GM18507 (cell line): ENCODE measurements around the gene ALOXE3.
"Not testable (repeated sequence)": the region's sequence is repeated elsewhere in the genome, so short reads cannot be mapped to it uniquely, and the experiment has no call there.

Experiments used
- DNase-seq: peaks from one replicate; pipeline ENCODE4 v3.0.0; 2011; ENCODE audit warnings: low read depth; ENCODE audit not compliant: insufficient read length; ENCODE audit errors: extremely low spot score
- FAIRE-seq: peaks from 2 replicates; lab custom pipeline; 2011; peaks lifted over from hg19 to GRCh38; lab: Jason Lieb, UNC

The ALOXE3 gene

GRCh38 chr17:8061851-8062250 lies 56.5 kb downstream of the ALOXE3 start:
- FAIRE-seq, DNase-seq: not testable (repeated sequence)

DNA sequence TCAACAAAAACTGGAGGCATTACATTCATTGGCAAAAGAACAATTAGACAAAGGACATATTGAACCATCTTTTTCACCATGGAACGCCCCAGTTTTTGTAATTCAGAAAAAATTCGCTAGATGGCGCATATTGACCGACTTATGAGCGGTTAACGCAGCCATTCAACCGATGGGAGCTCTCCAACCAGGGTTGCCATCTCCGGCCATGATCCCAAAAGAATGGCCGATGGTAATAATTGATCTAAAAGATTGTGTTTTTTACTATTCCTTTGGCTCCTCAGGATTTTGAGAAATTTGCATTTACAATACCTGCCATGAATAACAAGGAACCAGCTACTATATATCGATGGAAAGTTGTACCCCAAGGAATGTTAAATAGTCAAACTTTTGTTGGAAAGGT lies 58.0 kb downstream of the ALOXE3 start:
- DNase-seq (peak; percentile 25), FAIRE-seq (peak; percentile 83)

- no peak for FAIRE-seq
- DNase-seq, result no peak
Observed at GRCh38 chr17:8059131-8059530, 59.2 kb downstream of the ALOXE3 start.

DNA sequence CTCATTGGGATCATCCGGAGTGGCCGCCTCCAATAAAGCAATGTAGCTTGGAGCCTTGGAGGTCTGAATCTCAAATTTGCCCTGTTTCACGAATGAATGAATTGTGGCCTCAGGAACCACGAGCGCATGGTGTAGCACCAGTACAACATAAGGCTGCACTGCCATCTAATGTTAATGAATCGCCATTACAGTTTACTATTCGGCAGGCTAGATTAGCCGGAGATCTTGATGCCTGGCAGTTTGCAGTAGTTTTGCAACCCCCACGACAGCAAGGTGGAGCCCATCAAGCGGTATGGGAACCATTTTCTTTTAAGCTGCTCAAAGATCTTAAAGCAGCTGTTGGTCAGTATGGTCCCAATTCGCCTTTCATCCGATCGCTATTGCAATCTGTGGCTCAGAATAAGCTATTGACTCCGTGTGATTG lies 60.6 kb downstream of the ALOXE3 start:
- DNase-seq (peak; percentile 51), FAIRE-seq (peak; percentile 90)

DNA sequence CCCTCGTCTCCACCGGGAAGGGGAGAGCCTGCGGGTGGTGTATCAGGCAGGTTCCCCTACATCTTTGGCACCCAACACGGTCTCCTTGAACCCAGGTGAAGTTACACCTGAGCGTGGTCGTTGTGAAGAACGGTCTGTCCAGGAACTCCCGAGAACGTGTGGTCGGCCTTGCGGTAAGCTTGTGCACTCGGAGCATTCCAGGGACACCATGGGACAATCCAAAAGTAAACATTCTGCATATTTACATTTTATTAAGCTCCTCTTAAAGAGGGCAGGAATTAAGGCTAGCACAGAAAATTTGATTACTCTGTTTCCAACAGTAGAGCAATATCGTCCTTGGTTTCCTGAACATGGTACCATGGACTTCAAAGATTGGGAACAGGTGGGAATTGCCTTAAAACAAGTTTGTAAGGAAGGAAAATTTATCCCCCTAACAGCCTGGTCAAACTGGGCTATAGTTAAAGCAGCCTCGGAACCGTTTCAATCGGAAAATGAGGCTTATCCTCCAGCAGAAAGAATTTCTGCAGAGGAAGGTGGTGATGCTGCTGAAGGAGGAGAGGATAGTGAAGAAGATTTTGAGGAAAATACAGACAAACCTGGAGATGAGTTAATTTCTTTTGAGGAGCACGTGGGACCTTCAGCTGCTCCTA lies 61.2 kb downstream of the ALOXE3 start:
- FAIRE-seq (no peak), DNase-seq (no peak)

- peak; percentile 29 for DNase-seq
- FAIRE-seq, result peak; percentile 73
Observed at GRCh38 chr17:8056232-8056975, 61.9 kb downstream of the ALOXE3 start.

GRCh38 chr17:8055851-8056231 lies 62.5 kb downstream of the ALOXE3 start:
- no peak for FAIRE-seq
- DNase-seq, result no peak

GRCh38 chr17:8053600-8053999 lies 64.7 kb downstream of the ALOXE3 start:
- DNase-seq (no peak), FAIRE-seq (no peak)

GRCh38 chr17:8052256-8053252 lies 65.8 kb downstream of the ALOXE3 start:
- FAIRE-seq, result no peak
- DNase-seq, result no peak

- no peak for FAIRE-seq
- no peak for DNase-seq
Observed at GRCh38 chr17:8051831-8052230, 66.5 kb downstream of the ALOXE3 start.

DNA sequence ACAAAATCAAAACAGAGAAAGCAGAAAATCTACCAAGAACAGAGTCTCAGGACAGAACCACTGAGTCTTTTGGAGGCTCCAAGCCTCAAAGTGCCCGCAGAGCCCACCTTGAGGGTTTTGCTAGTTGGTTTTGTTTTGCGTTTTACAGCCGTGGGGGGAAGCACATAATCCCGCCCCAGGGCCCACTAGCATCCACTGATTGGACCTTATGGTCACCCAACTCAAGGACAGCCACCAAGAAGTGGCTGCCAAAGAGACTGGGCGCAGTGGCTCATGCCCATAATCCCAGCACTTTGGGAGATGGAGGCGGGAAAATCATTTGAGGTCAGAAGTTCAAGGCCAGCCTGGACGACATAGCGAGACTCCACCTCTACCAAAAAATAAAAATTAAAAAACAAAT lies 69.6 kb downstream of the ALOXE3 start:
- FAIRE-seq, result no peak
- no peak for DNase-seq

GRCh38 chr17:8048236-8048635 lies 70.1 kb downstream of the ALOXE3 start:
- FAIRE-seq (no peak), DNase-seq (no peak)

DNA sequence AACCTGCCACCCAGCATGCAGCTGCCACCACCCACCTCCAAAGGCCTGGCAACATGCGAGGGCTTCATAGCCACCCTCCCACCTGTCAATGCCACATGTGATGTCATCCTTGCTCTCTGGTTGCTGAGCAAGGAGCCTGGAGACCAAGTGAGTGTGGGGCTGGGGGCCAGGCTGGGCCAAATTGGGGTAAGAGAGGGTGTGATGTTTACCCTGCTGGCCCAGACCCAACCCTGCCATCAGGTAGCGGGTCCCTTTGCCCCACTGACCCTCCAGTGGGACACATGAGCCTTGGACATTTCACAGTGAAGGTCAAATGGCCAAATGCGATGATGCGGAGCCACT lies 70.6 kb downstream of the ALOXE3 start:
- FAIRE-seq (no peak), DNase-seq (no peak)

DNA sequence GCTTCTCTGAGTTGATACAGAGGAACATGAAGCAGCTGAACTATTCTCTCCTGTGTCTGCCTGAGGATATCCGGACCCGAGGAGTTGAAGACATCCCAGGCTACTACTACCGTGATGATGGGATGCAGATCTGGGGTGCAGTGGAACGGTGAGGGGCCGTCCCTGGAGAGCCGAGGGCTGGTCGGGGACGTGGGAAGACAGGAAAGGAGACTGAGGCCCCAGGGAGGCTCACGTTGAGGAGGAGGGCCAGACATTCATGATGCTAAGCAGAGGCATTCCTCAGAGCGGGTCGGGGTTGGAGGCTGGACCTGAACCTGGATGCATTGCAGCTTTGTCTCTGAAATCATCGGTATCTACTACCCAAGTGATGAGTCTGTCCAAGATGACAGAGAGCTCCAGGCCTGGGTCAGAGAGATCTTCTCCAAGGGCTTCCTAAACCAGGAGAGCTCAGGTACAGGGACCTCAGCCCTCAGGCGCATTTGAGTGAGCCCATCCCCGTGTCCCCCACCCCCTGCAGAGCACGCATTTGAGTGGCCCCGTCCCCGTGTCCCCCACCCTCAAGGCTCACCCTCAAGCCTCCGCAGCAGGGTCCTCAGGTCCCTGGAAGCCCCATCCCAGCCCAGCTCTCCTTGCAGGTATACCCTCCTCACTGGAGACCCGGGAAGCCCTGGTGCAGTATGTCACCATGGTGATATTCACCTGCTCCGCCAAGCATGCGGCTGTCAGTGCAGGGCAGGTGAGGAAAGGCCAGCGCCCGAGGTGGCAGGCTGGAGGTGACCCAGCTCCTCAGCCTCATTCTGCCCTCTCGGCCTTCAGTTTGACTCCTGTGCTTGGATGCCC lies 71.2 kb downstream of the ALOXE3 start:
- no peak for DNase-seq
- no peak for FAIRE-seq

GRCh38 chr17:8046306-8046928 lies 71.9 kb downstream of the ALOXE3 start:
- FAIRE-seq (no peak), DNase-seq (no peak)
